ENCODE measurements around the gene DPM2. TPM values are rescaled to one million over a fixed set of nuclear protein-coding genes. Genes with fewer than 3 reads are reported as not detected.

DPM2 gene
- total RNA-seq, 1 experiment from 2014 or later, result 56.1 TPM

DNA sequence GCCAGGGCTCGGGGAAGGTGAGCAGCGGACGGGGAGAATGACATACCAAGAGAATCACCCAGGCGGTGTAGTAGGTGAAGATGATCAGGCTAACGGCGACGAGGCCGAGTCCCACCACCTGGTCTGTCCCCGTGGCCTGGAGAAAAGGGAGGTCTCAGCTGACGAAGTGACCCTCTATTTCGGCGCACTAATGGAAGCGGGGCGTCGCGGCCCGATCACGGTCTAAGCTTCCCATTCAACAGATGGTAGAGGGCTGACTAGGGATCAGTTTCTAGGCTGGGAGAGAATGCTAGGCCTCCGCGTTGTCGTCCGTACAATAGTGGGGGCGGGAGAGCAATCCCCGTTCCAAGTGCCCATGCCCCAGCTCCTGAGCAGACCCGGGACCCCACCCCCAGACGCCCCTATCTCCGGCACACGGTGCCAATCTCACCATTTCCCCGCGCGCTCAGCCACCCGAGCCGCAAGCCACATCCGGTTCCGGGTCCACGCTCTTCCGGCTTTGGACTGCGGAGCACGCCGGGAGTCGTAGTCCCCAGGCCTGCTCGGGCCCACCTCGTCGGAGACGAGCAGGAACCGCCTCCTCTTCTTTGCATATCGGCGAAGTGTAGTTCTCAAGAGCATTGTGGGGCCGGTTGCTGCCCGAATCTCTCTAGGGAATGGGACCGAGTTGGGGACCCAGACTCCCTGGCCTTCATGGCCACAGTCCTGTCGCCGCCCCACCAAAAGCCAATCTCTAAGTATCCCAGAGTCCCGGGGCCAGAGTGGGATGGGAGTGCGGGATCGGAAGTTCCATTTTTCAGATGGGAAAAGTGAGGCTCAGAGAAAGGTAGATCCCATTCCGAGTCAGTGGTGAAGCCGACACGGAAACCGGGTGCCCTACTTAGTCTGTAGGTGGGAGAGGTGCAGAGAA, at the start of gene DPM2 (continued):
- TF ChIP-seq FOXJ3 (CRISPR knock-in tag; IDR thresholded peaks at IDR 0.05; ENCODE audit: borderline replicate concordance) (no peak), GABPB1 (CRISPR knock-in tag; IDR thresholded peaks at IDR 0.05) (peak; percentile 79), ESRRA (CRISPR knock-in tag; IDR thresholded peaks at IDR 0.05; ENCODE audit: borderline replicate concordance) (no peak), NFATC4 (CRISPR knock-in tag; IDR thresholded peaks at IDR 0.05) (peak; percentile 59; the same call in 1 of the 2 replicates), OVOL2 (CRISPR knock-in tag; IDR thresholded peaks at IDR 0.05; ENCODE audit: borderline replicate concordance) (no peak), SMAD4 (CRISPR knock-in tag; IDR thresholded peaks at IDR 0.05) (no peak), SMAD3 (CRISPR knock-in tag; IDR thresholded peaks at IDR 0.05; ENCODE audit: borderline replicate concordance) (no peak), SP1 (CRISPR knock-in tag; conservative IDR thresholded peaks at IDR 0.05) (no peak), GTF2I (CRISPR knock-in tag; conservative IDR thresholded peaks at IDR 0.05) (peak; percentile 96), KAT7 (CRISPR knock-in tag; IDR thresholded peaks at IDR 0.05; ENCODE audit: borderline replicate concordance) (no peak), GRHL2 (CRISPR knock-in tag; IDR thresholded peaks at IDR 0.05; ENCODE audit: insufficient replicate concordance, severe bottlenecking) (no peak), RORB (CRISPR knock-in tag; IDR thresholded peaks at IDR 0.05) (no peak), ZMAT4 (CRISPR knock-in tag; IDR thresholded peaks at IDR 0.05) (no peak), ZNF219 (CRISPR knock-in tag; IDR thresholded peaks at IDR 0.05; ENCODE audit: borderline replicate concordance) (no peak), ATF1 (CRISPR knock-in tag; IDR thresholded peaks at IDR 0.05) (no peak), ATF2 (CRISPR knock-in tag; IDR thresholded peaks at IDR 0.05; ENCODE audit: borderline replicate concordance, low read depth) (no peak), ZNF232 (CRISPR knock-in tag; IDR thresholded peaks at IDR 0.05) (no peak), ZNF416 (CRISPR knock-in tag; IDR thresholded peaks at IDR 0.05) (no peak), ELF4 (CRISPR knock-in tag; IDR thresholded peaks at IDR 0.05; ENCODE audit: low read depth) (no peak), ZNF263 (CRISPR knock-in tag; IDR thresholded peaks at IDR 0.05; ENCODE audit: low read depth) (no peak), ZNF532 (CRISPR knock-in tag; IDR thresholded peaks at IDR 0.05; ENCODE audit: borderline replicate concordance) (no peak), TP53 (CRISPR knock-in tag; IDR thresholded peaks at IDR 0.05) (no peak)
- TF ChIP-seq, protein P1, sequence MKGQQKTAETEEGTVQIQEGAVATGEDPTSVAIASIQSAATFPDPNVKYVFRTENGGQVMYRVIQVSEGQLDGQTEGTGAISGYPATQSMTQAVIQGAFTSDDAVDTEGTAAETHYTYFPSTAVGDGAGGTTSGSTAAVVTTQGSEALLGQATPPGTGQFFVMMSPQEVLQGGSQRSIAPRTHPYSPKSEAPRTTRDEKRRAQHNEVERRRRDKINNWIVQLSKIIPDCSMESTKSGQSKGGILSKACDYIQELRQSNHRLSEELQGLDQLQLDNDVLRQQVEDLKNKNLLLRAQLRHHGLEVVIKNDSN (CRISPR knock-in tag; IDR thresholded peaks at IDR 0.05), result no peak
- TF ChIP-seq, protein P2, sequence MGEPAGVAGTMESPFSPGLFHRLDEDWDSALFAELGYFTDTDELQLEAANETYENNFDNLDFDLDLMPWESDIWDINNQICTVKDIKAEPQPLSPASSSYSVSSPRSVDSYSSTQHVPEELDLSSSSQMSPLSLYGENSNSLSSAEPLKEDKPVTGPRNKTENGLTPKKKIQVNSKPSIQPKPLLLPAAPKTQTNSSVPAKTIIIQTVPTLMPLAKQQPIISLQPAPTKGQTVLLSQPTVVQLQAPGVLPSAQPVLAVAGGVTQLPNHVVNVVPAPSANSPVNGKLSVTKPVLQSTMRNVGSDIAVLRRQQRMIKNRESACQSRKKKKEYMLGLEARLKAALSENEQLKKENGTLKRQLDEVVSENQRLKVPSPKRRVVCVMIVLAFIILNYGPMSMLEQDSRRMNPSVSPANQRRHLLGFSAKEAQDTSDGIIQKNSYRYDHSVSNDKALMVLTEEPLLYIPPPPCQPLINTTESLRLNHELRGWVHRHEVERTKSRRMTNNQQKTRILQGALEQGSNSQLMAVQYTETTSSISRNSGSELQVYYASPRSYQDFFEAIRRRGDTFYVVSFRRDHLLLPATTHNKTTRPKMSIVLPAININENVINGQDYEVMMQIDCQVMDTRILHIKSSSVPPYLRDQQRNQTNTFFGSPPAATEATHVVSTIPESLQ (CRISPR knock-in tag; IDR thresholded peaks at IDR 0.05), result no peak
- TF ChIP-seq, protein P3, sequence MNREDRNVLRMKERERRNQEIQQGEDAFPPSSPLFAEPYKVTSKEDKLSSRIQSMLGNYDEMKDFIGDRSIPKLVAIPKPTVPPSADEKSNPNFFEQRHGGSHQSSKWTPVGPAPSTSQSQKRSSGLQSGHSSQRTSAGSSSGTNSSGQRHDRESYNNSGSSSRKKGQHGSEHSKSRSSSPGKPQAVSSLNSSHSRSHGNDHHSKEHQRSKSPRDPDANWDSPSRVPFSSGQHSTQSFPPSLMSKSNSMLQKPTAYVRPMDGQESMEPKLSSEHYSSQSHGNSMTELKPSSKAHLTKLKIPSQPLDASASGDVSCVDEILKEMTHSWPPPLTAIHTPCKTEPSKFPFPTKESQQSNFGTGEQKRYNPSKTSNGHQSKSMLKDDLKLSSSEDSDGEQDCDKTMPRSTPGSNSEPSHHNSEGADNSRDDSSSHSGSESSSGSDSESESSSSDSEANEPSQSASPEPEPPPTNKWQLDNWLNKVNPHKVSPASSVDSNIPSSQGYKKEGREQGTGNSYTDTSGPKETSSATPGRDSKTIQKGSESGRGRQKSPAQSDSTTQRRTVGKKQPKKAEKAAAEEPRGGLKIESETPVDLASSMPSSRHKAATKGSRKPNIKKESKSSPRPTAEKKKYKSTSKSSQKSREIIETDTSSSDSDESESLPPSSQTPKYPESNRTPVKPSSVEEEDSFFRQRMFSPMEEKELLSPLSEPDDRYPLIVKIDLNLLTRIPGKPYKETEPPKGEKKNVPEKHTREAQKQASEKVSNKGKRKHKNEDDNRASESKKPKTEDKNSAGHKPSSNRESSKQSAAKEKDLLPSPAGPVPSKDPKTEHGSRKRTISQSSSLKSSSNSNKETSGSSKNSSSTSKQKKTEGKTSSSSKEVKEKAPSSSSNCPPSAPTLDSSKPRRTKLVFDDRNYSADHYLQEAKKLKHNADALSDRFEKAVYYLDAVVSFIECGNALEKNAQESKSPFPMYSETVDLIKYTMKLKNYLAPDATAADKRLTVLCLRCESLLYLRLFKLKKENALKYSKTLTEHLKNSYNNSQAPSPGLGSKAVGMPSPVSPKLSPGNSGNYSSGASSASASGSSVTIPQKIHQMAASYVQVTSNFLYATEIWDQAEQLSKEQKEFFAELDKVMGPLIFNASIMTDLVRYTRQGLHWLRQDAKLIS (CRISPR knock-in tag; IDR thresholded peaks at IDR 0.05; ENCODE audit: borderline replicate concordance), result no peak
- TF ChIP-seq, protein P4, sequence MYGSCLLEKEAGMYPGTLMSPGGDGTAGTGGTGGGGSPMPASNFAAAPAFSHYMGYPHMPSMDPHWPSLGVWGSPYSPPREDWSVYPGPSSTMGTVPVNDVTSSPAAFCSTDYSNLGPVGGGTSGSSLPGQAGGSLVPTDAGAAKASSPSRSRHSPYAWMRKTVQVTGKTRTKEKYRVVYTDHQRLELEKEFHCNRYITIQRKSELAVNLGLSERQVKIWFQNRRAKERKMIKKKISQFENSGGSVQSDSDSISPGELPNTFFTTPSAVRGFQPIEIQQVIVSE (CRISPR knock-in tag; IDR thresholded peaks at IDR 0.05; ENCODE audit: borderline replicate concordance), result no peak
